NT2/D1 (cell line): ENCODE measurements around the gene SRGAP2B.
"Not testable (repeated sequence)": the region's sequence is repeated elsewhere in the genome, so short reads cannot be mapped to it uniquely, and the experiment has no call there.

Source experiments
- SUZ12 ChIP-seq: IDR thresholded peaks from 2 replicates; pipeline ENCODE4 v1.6.1; 2011; ENCODE audit not compliant: insufficient read length, insufficient read depth; ENCODE audit errors: extremely low read depth
- YY1 ChIP-seq: IDR thresholded peaks from 2 replicates; pipeline ENCODE4 v1.6.1; 2011; ENCODE audit not compliant: insufficient read length, insufficient read depth
- ZNF274 ChIP-seq: IDR thresholded peaks from 2 replicates; pipeline ENCODE4 v1.6.1; 2011; ENCODE audit warnings: mild to moderate bottlenecking, low read depth, low read length

- not testable (repeated sequence) for TF ChIP-seq ZNF274, YY1, SUZ12
Observed at GRCh38 chr1:145065194-145065826, 29.8 kb downstream of the SRGAP2B start.
